Lung (tissue), 12 donors: Measurements from ENCODE around the gene ANK3. TPM values are rescaled to one million over a fixed set of nuclear protein-coding genes. Genes with fewer than 3 reads are reported as not detected.

Experiments used
- ATAC-seq: fragments of 200-7000 bp; cut with Tn5 transposase; one replicate; pipeline ENCODE4 v1.9.1; 2020; ENCODE audit warnings: moderate number of reproducible peaks; ENCODE audit not compliant: insufficient read depth, low FRiP score
- DNase-seq, 3 donors: peaks; one replicate each; pipeline ENCODE4 v3.0.0-alpha.2; 2013 to 2017
- H3K27ac ChIP-seq, 2 donors: one replicate each; pipeline ENCODE4 v1.5.1; 2013; ENCODE audit warnings: mild to moderate bottlenecking in 2 of 2, moderate library complexity in 2 of 2, control low read depth in 1 of 2, inconsistent platforms in 1 of 2, low read depth in 1 of 2, low read length in 1 of 2
- H3K27me3 ChIP-seq, 3 donors: one replicate each; pipeline ENCODE4 v1.5.1; 2013; ENCODE audit warnings: low read length in 2 of 3; ENCODE audit not compliant: control insufficient read depth in 3 of 3, insufficient read depth in 3 of 3
- H3K36me3 ChIP-seq, 4 donors: one replicate each; pipeline ENCODE4 v1.5.1; 2013; ENCODE audit warnings: low read length in 4 of 4, mild to moderate bottlenecking in 1 of 4, moderate library complexity in 1 of 4; ENCODE audit not compliant: control insufficient read depth in 4 of 4, insufficient read depth in 4 of 4
- H3K4me1 ChIP-seq, 5 donors: one replicate each; pipeline ENCODE4 v1.5.1; 2013; ENCODE audit warnings: low read length in 5 of 5, mild to moderate bottlenecking in 2 of 5, moderate library complexity in 1 of 5; ENCODE audit not compliant: control insufficient read depth in 5 of 5, insufficient read depth in 5 of 5
- H3K4me3 ChIP-seq: one replicate; pipeline ENCODE4 v1.5.1; 2013; ENCODE audit warnings: mild to moderate bottlenecking, control low read depth, moderate library complexity
- H3K9ac ChIP-seq, 2 donors: one replicate each; pipeline ENCODE4 v1.5.1; 2013; ENCODE audit warnings: low read length in 2 of 2, control low read depth in 1 of 2; ENCODE audit not compliant: insufficient read depth in 1 of 2
- H3K9me3 ChIP-seq, 4 donors: one replicate each; pipeline ENCODE4 v1.5.1; 2013; ENCODE audit warnings: low read length in 3 of 4, mild to moderate bottlenecking in 1 of 4, moderate library complexity in 1 of 4; ENCODE audit not compliant: control insufficient read depth in 4 of 4, insufficient read depth in 3 of 4
- WGBS, 2 donors: extraction: QIAGEN DNeasy Blood & Tissue Kit; methylation state at CpG; one replicate each; pipeline ENCODE4 v1.1.7; 2013; 5-methylcytosine and 5-hydroxymethylcytosine counted together
- polyA plus RNA-seq, 2 donors: library from polyadenylated mRNA; stranded (reverse); fragments of 200-250 nt; gene quantifications; one replicate each; pipeline ENCODE4 v1.2.1, GENCODE V29; 2013
- total RNA-seq, 2 donors: library from RNA; depleted of rRNA in 1 of 2; stranded (reverse); fragments of >200 nt in 1 of 2; gene quantifications; one replicate each; pipeline ENCODE4 v1.2.1, GENCODE V29; 2014 to 2021
- TF ChIP-seq, protein P1 (sequence below): IDR thresholded peaks from 2 replicates; pipeline ENCODE4 v1.5.1; 2012; ENCODE audit warnings: mild to moderate bottlenecking; ENCODE audit errors: control extremely low read depth, extremely low read depth
- donor health status: control.
- donor health status: control.
- donor health status: Bipolar disorder and iron deficiency.
- donor health status: healthy.
- donor health status: DM: yes; HTN: yes; CAD: no.

The ANK3 gene
- total and polyA plus RNA-seq, 4 donors: 10.4 to 96.0 (median 46.4) TPM

DNA sequence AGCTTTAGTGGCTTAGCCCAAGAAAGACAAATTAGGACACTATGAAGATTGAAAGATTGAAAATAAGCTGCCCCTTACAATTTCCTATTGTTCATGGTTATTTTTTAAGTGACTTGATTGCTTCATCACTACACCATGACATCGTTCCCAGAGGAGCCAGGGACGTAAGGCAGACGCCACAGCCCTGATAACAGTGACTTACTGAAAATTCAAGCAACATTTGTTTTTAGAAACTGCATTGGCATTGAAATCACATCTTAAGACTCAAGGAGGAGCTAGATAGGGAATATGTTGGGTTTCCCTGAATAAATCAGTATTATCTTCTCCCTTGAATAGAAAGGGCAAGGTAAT is 38.7 kb upstream of the ANK3 start:
- TF ChIP-seq, protein P1, sequence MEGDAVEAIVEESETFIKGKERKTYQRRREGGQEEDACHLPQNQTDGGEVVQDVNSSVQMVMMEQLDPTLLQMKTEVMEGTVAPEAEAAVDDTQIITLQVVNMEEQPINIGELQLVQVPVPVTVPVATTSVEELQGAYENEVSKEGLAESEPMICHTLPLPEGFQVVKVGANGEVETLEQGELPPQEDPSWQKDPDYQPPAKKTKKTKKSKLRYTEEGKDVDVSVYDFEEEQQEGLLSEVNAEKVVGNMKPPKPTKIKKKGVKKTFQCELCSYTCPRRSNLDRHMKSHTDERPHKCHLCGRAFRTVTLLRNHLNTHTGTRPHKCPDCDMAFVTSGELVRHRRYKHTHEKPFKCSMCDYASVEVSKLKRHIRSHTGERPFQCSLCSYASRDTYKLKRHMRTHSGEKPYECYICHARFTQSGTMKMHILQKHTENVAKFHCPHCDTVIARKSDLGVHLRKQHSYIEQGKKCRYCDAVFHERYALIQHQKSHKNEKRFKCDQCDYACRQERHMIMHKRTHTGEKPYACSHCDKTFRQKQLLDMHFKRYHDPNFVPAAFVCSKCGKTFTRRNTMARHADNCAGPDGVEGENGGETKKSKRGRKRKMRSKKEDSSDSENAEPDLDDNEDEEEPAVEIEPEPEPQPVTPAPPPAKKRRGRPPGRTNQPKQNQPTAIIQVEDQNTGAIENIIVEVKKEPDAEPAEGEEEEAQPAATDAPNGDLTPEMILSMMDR: no peak
- Histone ChIP-seq H3K9me3 (no peaks in the 10 kb centered on the region), H3K4me1 (peaks cover 0 to 14% (median 0%) of the 10 kb centered on the region in 5 donors), H3K27ac (no peak overlapping the region), H3K27me3 (no peaks in the 10 kb centered on the region), H3K4me3 (no peak overlapping the region), H3K36me3 (no peaks in the 10 kb centered on the region), H3K9ac (no peak overlapping the region)
- WGBS, 2 donors: 91 to 92% methylated on average over 3 of the region's 3 CpGs
- DNase-seq (no peak), ATAC-seq (no peak)

DNA sequence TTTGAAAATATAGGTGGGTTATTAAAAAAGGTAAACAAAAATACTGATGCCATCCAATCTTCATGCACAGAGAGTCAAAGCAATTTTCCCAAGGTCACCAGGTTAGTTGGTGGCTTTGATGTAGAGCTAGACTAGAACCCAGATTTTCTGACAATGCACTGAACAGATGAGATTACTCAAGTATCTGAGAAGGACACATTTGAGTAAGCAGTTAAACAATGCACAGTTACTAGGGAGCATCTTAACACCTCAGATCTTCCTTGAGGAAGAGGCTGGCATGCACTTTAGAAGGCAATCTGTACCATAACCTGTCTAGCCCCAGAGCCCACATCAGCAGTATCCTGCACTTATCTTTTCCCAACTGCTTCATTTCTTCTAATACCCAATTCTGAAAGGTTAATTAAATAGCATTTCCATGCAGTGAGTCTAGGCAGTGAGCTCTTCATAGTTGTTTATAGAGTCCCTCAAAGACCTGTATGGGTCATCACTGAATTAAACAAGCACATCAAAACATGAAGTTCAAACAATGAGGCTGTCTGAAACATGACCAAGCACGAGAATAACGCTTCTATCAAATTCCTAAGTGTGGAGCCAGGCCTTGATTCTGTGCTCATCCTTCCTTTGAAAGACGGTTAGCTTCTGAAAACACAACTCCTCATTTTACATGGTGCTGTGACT is 38.2 kb upstream of the ANK3 start:
- no peaks in the 10 kb centered on the region for H3K27me3 ChIP-seq
- H3K9me3 ChIP-seq: no peaks in the 10 kb centered on the region
- no peak for ATAC-seq
- no peak for DNase-seq
- TF ChIP-seq, protein P1: no peak
- H3K4me1 ChIP-seq: peaks cover 0 to 14% (median 0%) of the 10 kb centered on the region in 5 donors
- H3K36me3 ChIP-seq: no peaks in the 10 kb centered on the region
- H3K4me3 ChIP-seq: no peak overlapping the region
- no peak overlapping the region for H3K9ac ChIP-seq
- 90 to 91% methylated on average over 3 of the region's 3 CpGs for WGBS, 2 donors
- no peak overlapping the region for H3K27ac ChIP-seq

DNA sequence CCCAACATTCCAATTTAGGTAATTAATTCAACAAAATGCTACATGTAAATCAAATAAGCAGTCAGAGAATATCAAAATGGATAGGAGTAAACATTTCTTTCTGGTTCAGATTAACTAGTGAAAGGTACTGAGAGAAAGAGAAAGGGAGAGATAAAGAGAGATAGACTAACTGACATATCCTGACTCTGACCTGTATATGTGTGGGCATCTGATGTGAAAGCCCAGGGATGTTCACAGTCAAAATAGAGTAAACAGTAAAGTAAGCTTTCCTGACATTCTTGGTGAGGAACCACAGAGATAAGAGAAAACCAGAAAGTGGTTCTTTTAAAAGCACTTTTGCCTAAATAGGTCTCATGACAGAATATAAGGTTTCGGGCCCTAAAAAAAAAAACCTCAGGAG is 37.5 kb upstream of the ANK3 start:
- 97 to 100% methylated on average over 1 of the region's 1 CpG for WGBS, 2 donors
- ATAC-seq: no peak

More for the DNA sequence above, 37.5 kb upstream of the ANK3 start:
- Histone ChIP-seq H3K9ac (no peak overlapping the region), H3K36me3 (no peaks in the 10 kb centered on the region), H3K27ac (no peak overlapping the region), H3K9me3 (no peaks in the 10 kb centered on the region), H3K4me3 (no peak overlapping the region), H3K27me3 (no peaks in the 10 kb centered on the region), H3K4me1 (peaks cover 0 to 14% (median 0%) of the 10 kb centered on the region in 5 donors)
- TF ChIP-seq, protein P1: no peak
- DNase-seq: no peak
